Ascending aorta (tissue), 2 donors: Measurements from ENCODE around the gene CADPS2. TPM values are rescaled to one million over a fixed set of nuclear protein-coding genes. Genes with fewer than 3 reads are reported as not detected.

Source experiments
- DNase-seq, 2 donors: peaks; one replicate each; pipeline ENCODE4 v3.0.0-alpha.2; 2019; ENCODE audit warnings: low spot score in 2 of 2
- H3K27ac ChIP-seq, 2 donors: fragments of 200-600 bp; sonication (generic); one replicate each; pipeline ENCODE4 v1.5.1; 2016 to 2017; ENCODE audit warnings: mild to moderate bottlenecking in 1 of 2
- H3K27me3 ChIP-seq: fragments of 200-600 bp; sonication (generic); one replicate; pipeline ENCODE4 v1.5.1; 2017
- H3K36me3 ChIP-seq, 2 donors: fragments of 200-600 bp; sonication (generic); one replicate each; pipeline ENCODE4 v1.5.1; 2016
- H3K4me1 ChIP-seq, 2 donors: fragments of 200-600 bp; sonication (generic); one replicate each; pipeline ENCODE4 v1.5.1; 2016 to 2017; ENCODE audit warnings: mild to moderate bottlenecking in 1 of 2
- H3K4me3 ChIP-seq, 2 donors: fragments of 200-600 bp; sonication (generic); one replicate each; pipeline ENCODE4 v1.5.1; 2016 to 2017; ENCODE audit warnings: mild to moderate bottlenecking in 1 of 2
- H3K9me3 ChIP-seq, 2 donors: fragments of 200-600 bp; sonication (generic); one replicate each; pipeline ENCODE4 v1.5.1; 2016
- CTCF ChIP-seq, 3 experiments: fragments of 200-600 bp in 2 of 3; fragments of 450-650 bp in 1 of 3; sonication (generic) in 2 of 3; IDR thresholded peaks; one replicate each; pipeline ENCODE4 v1.5.1; 2016 to 2019; ENCODE audit warnings: antibody characterized with exemption in 3 of 3, mild to moderate bottlenecking in 1 of 3, moderate library complexity in 1 of 3
- intact Hi-C: fragments of 100-400 bp; cut with DNase I; formaldehyde crosslinking; loops from one replicate; pipeline ENCODE4 v1.15.1; 2023
- total RNA-seq: library from RNA; depleted of rRNA; stranded (reverse); fragments of >200 nt; gene quantifications from one replicate; pipeline ENCODE4 v1.1.0, GENCODE V29; 2016

Gene CADPS2
- total RNA-seq, 1 donor from 2014 or later: 31.8 TPM

- Histone ChIP-seq H3K9me3 (no peaks in the 10 kb centered on the region), H3K4me3 (no peak overlapping the region), H3K27me3 (no peaks in the 10 kb centered on the region), H3K27ac (no peak overlapping the region), H3K36me3 (no peaks in the 10 kb centered on the region), H3K4me1 (no peaks in the 10 kb centered on the region)
- peak in 1 of 3 experiments; percentile 40 for TF ChIP-seq CTCF (IDR thresholded peaks at IDR 0.05)
- intact Hi-C loops: loop anchor here (5.0 kb wide), 1 partner anchor 310 kb away; no protein-coding TSS in a partner anchor
- no peak for DNase-seq
Measured at GRCh38 chr7:122532406-122533269, 353.6 kb downstream of the CADPS2 start.

GRCh38 chr7:122528879-122529481, 357.3 kb downstream of the CADPS2 start:
- intact Hi-C loops: no loop called here
- no peak for DNase-seq
- TF ChIP-seq CTCF (IDR thresholded peaks at IDR 0.05): peak in 2 of 3 experiments; percentile 27 to 52
- Histone ChIP-seq H3K27me3 (no peaks in the 10 kb centered on the region), H3K36me3 (no peaks in the 10 kb centered on the region), H3K4me1 (no peaks in the 10 kb centered on the region), H3K9me3 (no peaks in the 10 kb centered on the region), H3K4me3 (no peak overlapping the region), H3K27ac (no peak overlapping the region)

GRCh38 chr7:122525355-122525754, 360.9 kb downstream of the CADPS2 start:
- Histone ChIP-seq H3K36me3 (no peaks in the 10 kb centered on the region), H3K4me1 (no peaks in the 10 kb centered on the region), H3K4me3 (no peak overlapping the region), H3K27me3 (no peaks in the 10 kb centered on the region), H3K27ac (no peak overlapping the region), H3K9me3 (no peaks in the 10 kb centered on the region)
- DNase-seq: no peak
- intact Hi-C loops: no loop called here
- TF ChIP-seq CTCF (IDR thresholded peaks at IDR 0.05): no peak

- Histone ChIP-seq H3K27ac (no peak overlapping the region), H3K4me1 (no peaks in the 10 kb centered on the region), H3K9me3 (no peaks in the 10 kb centered on the region), H3K4me3 (no peak overlapping the region), H3K36me3 (no peaks in the 10 kb centered on the region), H3K27me3 (no peaks in the 10 kb centered on the region)
- intact Hi-C loops: no loop called here
- no peak for TF ChIP-seq CTCF (IDR thresholded peaks at IDR 0.05)
- DNase-seq: no peak
Measured at GRCh38 chr7:122521767-122522166, 364.5 kb downstream of the CADPS2 start.

GRCh38 chr7:122520971-122521555, 365.2 kb downstream of the CADPS2 start:
- Histone ChIP-seq H3K4me1 (no peaks in the 10 kb centered on the region), H3K4me3 (no peak overlapping the region), H3K9me3 (no peaks in the 10 kb centered on the region), H3K36me3 (no peaks in the 10 kb centered on the region), H3K27me3 (no peaks in the 10 kb centered on the region), H3K27ac (no peak overlapping the region)
- TF ChIP-seq CTCF (IDR thresholded peaks at IDR 0.05): no peak
- intact Hi-C loops: no loop called here
- no peak for DNase-seq
